CD4-positive, alpha-beta T cell treated with Interleukin-4 for 1 hour (primary cell): ENCODE measurements around the gene KIRREL3.
A peak's percentile ranks its signal among the peaks of the same experiment; 100 is the strongest.

Experiments used
- DNase-seq, 2 donors: peaks; one replicate each; pipeline ENCODE4 v3.0.0-alpha.2; 2020 to 2022

Gene KIRREL3

GRCh38 chr11:126497581-126498122 lies 502.9 kb downstream of the KIRREL3 start:
- no peak for DNase-seq

DNA sequence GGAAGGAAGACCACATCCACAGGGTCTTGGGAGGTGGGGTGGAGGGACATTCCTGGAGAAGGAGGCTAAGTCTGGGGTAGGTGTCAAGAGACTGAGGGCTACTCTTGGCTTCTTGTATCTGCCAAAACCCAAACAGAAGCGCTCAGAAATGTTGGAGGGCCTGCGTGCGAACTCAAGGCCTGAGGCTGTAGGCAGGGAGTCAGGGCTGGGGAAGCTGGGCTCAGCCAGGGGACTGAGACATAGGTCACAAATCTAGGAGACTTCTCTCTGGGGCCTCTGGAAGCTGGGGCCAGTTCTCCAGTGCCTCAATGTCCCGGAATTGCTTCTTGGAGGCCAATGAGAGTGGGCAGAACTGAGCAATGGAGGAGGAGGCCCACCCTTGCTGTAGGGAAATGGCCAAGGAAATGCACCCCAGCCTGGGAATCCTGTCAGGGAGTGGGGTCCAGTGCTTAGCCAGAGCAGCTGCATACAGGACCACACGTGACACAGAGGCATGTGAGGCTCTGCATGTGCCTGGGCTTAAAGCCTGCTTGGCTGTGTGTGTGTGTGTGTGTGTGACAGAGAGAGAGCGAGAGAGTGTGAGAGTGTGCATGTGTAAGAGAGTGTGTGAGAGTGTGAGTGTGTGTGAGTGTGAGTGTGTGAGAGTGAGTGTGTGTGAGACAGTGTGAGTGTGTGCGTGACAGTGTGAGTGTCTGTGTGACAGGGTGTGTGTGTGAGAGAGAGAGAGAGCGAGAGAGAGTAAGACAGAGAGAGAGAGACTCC lies 503.8 kb downstream of the KIRREL3 start:
- DNase-seq: no peak

GRCh38 chr11:126495281-126496220 lies 505.0 kb downstream of the KIRREL3 start:
- DNase-seq: no peak

DNA sequence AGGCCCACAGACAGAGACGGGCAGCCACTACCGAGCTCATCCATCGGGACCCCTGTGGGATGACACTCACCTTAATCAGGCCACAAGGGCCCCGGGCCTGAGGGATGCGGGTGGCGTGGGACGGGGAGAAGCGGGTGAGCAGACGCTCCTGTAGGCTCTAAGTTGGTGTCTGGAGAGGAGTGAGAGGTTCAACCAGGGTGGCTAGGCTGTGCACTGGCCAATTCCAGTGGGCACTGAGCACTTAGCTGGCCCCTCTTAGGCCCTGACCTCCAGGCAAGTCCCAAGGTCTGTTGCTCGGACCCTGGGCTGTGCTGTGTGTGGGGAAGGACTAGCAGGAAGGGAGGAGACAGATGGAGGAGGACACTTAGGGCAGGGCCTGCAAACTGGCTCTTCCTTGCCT lies 505.7 kb downstream of the KIRREL3 start:
- no peak for DNase-seq

GRCh38 chr11:126492331-126493082 lies 508.1 kb downstream of the KIRREL3 start:
- DNase-seq: no peak

DNA sequence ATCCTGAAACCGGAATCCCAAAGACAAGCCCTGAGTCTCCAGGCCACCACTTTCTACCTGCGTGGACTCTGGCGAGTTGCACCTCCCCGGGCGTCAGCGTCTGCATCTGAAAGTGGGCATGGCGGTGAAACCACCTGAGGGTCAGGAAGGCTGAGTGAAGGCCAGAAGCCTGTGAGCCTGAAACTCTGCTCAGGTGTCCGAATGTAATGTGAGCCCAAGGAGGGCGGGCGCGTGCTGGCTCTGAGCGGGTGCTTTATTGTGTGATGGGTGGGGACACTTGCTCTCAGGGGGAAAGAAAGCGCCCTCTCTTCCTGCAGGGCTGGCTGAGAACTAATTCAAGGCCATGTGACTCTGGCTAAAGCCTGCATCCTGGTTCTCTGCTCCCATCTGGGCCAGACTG lies 509.5 kb downstream of the KIRREL3 start:
- DNase-seq: no peak

DNA sequence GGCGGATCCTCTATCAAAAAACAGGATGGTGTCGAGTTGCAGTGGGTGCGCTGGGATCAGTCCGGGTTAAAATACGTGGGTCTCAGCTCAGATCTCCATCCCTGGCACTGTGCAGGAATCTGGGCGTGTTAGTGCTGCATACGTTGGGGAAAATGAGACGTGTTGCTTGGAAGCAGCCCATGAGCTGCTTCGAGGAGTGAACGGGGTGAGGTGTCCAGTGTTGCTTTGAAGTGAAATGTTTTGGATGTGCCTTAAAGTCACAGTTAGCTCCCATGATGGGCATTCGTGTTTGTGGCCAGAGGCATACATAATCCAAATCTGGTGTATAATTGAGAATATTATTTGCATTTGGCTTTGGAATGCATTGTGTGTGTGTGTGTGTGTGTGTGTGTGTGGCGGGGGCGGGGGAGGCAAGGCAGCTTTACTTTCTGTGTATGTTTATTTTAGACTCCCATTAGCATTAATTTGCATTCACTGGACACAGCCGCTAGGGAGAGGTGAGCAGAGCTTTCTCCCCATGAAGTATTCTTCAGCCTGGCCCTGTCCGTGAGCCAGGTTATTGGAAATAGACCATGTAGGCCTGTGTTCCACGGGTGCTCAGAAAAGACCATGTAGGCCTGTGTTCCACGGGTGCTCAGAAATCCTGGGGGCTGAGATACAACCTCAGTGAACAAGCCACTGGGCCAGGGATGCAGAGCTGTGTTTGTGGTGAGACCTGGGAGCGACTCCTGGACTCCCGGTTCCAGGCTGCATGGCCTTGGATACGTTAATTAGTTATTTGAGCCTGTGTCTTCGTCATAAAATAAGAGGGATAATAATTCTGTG lies 510.5 kb downstream of the KIRREL3 start:
- DNase-seq: peak in 1 of 2 donors; percentile 0

DNA sequence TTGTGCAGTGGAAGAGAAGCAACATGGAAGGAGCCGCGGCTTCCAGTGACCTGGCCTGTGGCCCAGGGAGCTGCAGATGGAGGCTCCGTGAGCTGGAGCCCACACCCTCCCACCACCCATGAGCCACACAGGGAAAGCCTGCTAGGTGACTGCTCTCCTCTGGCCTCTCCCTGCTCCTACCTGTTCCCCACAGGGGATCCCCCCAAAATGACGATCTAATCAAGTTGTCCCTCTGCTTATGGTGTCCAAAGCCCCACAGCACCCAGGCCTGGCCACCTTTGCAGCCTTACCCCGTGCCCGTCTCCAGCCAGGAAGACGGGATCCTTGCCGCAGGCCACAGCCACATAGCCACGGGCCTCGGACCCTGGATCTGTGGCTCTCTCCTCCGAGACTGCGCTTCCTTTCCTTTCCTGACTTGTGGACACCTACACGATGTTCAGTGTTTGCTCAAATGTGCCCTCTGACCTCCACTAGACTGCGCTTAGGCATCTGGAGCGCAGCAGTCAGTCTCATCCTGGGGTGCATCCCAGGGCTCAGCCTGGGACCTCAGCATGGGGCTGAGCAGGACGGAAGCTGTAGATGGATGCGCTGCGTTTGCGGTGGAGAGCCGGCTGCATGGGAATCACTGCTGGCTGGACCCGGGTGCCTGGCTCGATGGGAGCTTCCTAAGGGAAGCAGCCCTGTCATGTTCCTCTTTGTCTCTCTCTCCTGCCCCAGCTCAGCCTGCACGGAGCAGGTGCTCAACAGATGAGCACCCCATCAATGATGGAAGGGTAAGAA lies 511.8 kb downstream of the KIRREL3 start:
- DNase-seq: peak in 1 of 2 donors; percentile 8

DNA sequence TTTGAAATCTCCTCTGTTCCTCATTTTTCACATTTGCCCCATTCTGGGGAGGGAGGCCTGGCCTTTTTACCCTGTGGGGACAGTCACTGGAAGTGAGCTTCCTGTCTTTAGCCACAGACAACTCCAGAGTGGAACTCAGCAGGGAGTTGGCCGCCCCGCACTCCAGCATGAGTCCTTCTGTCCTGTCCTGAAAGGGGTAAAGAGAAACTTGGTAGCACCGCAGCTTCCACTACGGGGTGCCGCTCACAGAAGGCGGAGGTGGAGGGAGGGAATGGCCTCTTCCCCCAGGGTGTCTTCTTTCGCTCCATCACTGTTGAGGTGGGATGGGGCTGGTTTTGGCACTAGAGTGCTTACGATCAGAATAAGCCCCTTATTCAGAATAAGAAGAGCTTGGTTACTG lies 512.9 kb downstream of the KIRREL3 start:
- no peak for DNase-seq

DNA sequence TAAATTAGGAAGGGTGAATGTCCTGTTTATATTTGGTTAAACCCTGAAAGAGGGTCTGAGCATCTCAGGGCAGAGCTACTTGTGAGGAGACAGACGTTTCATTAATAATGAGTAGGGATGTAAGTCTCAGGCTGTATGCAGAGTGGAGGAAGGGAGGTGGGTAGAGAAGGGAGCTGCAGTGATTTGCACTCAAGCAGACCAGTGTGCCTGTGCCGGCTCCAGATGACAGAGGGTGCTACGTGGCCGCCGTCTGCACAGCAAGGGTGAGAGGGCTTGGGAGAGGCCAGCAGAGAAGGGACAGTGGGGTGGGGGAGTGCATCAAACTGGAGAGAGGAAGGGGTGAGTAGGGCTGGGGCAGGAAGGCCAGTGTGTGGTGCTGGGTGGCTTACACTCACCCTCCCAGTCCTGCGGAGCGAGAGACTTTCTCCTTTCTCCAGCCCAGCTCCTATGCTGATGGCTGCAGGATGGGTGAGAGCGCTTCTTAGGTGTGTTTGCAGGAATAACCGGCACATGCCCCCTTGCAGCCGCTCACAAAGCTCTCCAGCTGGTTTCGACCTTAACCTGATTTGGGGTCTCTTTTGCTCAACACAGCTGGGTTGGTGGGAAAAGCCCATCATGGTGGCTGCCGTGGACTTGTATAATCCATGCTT lies 514.5 kb downstream of the KIRREL3 start:
- no peak for DNase-seq

DNA sequence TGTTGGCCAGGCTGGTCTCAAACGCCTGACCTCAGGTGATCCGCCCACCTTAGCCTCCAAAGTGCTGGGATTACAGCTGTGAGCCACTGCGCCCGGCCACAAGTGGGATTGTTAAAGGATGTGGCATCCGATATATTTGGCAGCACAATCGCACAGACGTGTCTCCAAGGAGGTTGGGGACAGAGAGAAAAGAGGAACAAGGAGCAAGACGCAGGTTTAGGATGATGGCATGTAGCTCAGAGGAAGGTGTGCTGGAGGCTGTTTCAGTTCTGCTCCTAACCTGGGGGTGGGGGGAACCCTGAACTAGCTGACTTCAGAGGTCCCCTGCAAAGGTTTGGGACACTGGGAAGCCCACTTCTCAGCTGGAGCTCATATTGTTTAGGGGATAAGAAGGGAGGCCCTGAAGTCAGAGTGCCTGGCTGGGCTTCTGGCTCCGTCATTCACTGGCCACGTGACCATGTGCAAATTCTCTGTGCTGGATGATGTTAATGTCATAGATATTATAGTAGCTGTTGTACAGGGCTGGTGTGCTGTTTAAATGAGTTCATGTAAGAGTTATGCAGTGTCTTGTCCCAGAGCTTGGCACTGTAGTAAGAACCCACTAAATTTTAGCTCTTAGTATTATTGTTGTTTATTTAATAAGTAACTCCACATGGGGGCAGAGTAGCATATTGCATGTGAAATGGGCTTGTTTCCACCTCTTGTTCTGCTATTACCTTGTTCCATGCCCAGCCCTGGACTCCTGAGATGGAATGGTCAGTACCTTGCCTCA lies 515.4 kb downstream of the KIRREL3 start:
- DNase-seq: peak in 1 of 2 donors; percentile 6

DNA sequence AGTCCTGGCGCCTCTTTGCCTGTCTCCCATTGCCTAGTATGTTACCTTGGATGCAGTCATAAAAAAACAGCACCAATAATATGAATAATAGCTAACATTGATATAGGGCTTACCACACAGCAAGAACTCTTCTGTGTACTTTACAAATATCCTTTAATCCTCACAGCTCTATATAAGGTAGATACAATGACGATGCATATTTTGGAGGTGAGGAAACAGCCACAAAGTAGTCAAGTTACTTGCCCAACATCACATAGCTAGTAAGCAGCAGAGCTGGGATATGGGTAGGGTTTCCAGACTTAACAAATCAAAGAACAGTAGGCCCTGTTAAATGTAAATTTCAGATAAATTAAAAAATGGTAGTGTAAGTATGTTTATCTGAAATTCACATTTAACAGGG lies 516.3 kb downstream of the KIRREL3 start:
- DNase-seq: no peak

DNA sequence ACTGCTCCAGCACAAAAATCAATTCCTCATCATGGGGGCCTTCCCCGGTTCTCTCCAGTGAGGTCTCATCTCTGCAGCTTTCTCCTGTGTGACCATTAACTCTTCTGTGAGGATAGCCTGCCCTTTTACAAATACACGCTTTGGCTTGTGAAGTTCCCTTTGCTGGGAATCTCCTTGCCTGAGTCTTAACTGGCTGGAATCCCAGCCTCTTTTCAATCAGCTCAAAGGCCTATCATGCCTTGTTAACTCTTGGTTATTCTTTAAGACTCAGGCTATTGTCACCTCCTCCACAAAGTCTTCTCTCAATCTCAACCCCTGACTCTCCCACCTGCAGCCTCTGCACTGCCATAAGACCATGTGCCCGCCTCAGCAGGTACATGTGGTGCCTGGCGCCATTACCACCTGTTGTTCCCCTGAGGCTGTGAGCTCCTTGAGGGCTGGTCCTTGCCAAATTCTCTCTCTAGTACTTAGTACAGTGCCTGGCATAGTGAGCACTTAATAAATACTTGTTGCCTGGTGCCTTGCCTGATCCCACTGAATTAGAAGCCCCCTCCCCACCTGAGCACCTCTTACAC lies 516.9 kb downstream of the KIRREL3 start:
- DNase-seq: no peak

GRCh38 chr11:126482586-126483108 lies 517.9 kb downstream of the KIRREL3 start:
- no peak for DNase-seq

DNA sequence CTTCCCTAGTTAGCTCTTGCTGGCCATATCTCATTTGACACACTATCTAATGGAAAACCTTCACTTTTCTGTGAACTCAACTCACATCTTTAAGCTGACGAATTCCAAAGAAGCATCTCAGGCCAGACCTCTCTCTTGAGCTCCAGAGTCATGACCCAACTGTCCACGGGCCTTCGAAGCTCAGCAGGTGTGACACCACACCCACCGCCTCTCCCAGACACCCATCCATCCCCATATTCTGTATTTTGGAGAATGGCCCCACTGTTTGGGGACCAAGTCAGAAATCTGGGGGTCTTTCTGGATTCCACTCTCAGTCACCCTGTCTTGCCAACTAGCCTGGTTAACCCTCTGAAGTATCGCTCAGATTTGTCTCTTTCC lies 519.3 kb downstream of the KIRREL3 start:
- no peak for DNase-seq

GRCh38 chr11:126480410-126481302 lies 519.9 kb downstream of the KIRREL3 start:
- DNase-seq: peak; percentile 78

- no peak for DNase-seq
Measured at GRCh38 chr11:126480015-126480409, 520.6 kb downstream of the KIRREL3 start.
